NCI-H2171 treated with DMSO at 0.1 percent for 48 hours (cell line): ENCODE measurements around the gene PLCB3.

ENCODE experiments used
- DNase-seq: peaks from one replicate; lab custom pipeline; 2025; lab: John Stamatoyannopoulos, UW

PLCB3 gene

DNA sequence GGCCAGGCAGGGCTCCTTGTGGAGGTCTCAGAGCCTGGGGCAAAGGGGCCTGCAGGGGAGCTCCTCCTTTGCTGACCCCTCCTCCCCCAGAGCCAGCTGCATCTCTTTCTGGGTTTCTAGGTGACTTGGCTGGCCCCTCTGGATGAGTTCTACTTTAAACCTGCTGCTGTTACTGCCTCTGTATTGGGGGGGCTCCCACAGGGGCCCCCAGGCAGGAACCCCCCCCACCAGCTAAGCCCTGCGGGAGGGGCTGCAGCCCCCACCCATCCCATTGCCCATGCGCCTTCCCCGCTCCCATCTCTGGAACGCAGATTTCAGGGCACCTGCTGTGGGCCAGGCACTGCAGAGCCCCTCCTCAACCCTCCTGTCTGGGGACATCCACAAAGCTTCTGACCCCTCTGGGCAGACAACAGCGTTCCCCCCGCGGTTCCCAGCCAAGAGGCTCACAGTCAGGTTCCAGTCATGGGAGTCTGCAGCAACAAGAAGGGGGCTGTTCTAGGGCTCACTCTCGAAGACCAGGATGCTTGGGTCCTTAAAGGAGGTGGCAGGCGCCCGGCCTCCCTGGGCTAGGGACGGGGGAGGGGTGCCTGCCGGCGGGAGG lies 815 bp upstream of the PLCB3 start:
- no peak for DNase-seq

DNA sequence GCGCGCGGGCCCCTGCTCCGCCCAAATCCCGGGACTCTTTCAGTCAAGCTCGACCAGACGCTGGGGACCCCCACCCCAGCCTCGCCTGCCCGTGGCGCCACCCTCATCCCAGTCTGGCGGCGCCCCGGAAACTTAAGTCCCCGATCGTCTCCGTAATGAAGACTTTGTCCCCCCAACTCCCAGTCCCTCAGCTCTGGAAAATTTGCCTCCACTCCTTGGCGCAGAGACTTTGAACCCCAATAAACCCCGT lies 348 bp downstream of the PLCB3 start:
- DNase-seq: no peak

DNA sequence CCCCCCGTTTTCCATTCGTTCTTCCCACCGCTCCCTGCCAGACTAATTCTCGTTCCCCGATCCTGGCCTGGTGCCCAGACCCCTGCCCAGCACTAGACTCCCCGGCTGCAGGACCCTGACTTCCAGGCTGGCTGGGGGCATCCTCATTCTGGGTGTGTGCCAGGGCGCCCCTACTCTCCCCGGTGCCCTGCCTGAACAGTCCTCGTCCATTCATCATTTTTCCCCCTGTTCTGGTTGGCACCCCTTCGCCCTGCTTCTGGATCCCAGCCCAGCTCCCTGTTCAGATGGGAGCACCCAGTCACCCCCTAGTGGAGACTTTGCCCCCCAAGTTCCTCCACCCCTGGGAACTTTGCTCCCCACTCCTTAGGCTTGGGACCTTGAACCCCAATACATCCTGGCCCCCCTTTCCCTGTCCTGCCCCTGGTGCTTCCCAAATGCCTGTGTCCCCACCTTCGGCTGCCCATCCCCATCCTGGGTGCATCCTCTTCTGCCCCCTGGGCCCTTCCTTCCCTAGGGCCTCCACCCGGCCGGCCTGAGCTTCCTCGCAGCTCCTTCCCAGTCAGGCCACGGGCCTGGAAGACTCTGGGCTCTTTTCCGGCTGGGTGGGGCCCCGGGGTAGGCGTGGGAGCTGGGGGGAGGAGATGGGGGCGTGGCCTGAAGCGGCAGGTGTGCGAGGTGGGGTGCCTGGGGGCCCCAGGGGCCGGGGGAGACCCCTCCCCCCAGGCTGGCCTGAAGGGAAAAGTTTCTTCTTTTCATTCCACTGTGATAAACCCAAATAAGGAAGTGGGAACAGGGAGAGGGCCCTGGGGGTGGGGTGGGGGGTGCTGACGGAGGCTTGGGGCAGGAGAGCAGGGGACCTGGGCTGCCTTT lies 908 bp downstream of the PLCB3 start:
- DNase-seq: no peak

DNA sequence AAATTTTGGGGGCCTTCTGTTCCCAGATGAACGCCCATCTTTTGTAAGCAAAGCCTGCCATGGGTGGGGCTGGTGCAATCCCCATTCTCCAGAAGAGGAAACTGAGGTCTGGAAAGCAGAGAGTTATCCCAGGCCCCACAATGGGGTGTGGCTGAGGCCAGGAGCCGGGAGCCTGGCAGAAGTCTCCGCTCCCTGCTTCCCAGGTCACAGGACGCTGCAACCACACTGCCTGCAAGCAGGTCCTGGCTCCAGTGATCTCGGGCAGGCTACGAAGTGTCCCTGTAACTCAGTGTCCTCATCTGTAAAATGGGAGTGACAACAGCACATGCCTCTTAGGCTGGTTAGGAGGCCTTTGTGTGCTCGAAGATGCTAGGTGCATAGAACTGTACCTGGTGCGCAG lies 1.7 kb downstream of the PLCB3 start:
- DNase-seq: no peak

DNA sequence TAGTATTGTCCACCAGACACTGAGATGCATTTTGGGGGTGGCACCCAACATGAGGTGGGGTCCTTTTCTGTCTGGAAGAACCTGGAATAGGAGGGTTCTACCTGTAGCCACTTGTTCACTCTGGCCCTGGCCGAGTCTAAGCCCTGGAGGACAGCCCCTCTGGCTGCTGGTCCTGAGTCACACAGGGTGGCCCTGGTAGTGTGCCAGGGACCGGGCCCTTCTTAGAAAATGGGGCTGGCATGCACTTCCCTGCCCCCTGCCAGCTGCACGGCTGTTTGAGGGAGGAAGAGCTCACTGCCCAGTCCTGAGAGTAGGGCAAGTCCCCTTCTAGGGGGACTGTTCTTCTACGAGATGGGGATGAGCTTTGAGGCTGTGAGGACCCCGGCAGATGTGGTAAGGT lies 2.2 kb downstream of the PLCB3 start:
- DNase-seq: no peak

DNA sequence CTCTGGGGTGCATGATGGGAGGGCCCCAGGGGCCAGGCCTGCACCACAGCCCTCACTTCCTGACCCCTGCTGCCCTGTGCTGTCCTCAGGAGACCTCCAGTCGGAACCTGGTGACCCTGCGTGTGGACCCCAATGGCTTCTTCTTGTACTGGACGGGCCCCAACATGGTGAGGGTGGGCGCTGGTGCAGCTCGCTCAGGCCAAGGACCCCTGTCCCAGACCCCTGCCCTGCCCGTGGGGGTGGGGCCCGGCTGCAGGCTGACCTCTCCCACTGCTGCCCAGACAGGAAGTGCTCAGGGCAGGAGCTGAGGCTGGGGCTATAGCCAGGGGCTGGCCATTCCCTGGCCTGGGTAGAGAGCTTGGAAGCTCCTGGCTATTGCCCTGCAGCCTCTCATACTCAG lies 3.0 kb downstream of the PLCB3 start:
- no peak for DNase-seq

DNA sequence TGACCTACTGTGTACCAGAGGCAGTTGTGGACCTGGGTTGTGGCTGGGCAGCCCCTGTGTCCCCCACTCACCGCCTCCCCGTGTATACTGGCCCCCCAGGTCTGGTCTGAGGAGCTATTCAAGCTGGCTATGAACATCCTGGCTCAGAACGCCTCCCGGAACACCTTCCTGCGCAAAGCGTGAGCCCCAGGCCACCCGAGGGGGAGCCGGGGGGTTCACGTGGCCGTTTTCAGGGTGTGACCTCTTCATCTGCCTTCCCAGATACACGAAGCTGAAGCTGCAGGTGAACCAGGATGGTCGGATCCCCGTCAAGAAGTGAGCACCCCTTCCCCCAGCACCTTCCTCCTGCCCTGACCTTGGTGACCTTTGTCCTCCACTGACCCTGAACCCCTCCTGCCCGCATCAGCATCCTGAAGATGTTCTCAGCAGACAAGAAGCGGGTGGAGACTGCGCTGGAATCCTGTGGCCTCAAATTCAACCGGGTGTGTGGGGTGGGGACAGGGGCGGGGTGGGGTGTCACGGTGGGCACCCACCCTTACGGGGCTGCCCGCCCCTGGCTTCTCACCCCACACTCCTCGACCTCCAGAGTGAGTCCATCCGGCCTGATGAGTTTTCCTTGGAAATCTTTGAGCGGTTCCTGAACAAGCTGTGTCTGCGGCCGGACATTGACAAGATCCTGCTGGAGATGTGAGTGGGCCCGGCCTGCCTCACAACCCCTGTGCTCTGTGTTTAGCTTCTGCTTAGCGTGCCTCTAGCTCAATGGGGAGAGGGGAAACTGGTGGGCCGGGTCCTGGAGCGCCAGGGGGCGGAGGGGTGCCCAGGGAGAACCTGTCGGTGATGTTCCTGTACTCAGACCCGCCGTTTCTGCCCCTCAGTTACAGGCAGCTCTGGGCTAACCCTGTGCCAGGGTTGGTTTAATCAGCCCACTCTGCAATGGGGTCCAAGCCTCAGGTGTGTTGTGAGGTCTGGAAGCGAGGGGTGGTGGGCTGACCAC lies 4.1 kb downstream of the PLCB3 start:
- no peak for DNase-seq

DNA sequence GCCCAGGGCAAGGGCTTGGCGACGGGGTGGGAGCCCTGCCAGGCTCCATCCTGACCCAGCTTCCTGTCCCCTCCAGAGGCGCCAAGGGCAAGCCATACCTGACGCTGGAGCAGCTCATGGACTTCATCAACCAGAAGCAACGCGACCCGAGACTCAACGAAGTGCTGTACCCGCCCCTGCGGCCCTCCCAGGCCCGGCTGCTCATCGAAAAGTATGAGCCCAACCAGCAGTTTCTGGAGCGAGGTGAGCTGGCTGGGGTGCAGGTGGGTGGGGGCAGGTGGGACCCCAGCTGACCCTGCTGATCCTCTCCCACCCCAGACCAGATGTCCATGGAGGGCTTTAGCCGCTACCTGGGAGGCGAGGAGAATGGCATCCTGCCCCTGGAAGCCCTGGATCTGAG lies 5.0 kb downstream of the PLCB3 start:
- DNase-seq: no peak

DNA sequence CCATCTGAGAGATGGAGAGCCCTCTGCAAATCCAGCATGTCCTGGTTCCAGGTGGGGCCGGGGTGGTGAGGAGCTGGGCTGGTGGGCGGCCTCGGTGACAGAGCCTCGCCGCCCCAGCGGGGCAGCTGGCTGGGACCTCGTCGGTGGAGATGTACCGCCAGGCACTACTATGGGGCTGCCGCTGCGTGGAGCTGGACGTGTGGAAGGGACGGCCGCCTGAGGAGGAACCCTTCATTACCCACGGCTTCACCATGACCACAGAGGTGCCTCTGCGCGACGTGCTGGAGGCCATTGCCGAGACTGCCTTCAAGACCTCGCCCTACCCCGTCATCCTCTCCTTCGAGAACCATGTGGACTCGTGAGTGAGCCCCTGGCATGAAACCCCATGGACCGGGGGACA lies 7.0 kb downstream of the PLCB3 start:
- no peak for DNase-seq

DNA sequence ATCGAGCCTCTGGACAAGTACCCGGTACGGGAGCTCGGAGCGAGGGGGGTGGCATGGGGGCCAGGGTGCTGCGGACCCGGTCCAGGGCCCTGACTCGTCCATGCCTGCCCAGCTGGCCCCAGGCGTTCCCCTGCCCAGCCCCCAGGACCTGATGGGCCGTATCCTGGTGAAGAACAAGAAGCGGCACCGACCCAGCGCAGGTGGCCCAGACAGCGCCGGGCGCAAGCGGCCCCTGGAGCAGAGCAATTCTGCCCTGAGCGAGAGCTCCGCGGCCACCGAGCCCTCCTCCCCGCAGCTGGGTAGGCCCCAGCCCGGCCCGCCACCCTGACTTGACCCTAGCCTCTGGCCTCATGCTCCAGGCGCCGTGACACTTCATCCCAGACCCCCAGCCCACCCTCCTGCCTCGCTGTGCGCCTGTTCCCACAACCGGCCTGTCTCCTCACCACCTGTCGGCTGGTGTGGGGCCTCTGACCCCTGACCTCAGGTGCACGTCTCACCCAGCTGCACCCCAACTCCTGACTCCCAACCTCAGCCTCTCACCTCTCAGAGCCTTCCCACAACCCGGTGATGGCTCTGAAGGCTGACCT lies 7.7 kb downstream of the PLCB3 start:
- no peak for DNase-seq

DNA sequence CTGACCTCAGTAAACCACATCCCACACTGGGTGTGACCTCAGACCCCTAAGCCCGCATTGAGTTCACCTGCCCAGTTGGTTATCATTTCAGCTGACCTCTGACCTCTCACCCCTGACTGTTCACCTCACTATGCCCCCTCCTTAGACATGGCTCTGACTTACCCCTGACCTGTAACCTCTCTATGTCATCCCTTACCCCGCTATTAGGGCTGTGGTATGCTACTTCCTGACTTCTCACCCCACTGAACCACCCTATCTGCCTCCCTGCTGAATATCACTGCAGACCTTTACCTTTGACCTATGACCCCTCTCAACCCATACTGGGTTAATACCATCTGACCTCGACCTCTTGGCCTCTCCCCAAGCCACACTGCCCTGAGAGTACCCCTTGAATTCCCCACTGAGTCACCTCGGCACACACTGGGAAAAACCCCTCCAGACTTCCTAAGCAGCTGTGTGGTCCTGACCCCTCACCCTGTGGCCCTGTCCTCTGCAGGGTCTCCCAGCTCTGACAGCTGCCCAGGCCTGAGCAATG lies 8.3 kb downstream of the PLCB3 start:
- no peak for DNase-seq

DNA sequence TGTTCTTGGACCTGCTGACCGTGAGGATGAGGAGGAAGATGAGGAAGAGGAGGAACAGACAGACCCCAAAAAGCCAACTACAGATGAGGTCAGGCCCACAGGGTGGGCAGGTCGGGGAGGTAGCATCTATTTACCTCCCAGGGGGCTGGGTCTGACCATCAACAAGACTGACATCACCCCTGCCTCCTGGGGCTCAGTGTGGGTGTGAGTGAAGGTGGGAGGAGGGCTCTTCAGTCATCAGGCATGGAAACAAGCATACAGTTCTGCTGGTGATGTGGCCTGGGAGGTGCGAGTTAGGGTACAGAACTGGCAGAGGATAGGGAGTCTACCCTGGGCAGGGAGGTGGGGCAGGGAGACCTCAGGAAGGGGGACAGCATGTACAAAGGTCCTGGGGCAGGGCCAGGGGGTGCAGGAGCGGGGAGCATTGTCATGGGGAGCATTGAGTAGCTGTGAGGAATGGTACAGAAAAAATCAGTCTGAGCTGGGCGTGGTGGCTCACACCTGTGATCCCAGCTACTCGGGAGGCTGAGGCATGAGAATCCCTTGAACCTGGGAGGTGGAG lies 8.9 kb downstream of the PLCB3 start:
- DNase-seq: no peak

DNA sequence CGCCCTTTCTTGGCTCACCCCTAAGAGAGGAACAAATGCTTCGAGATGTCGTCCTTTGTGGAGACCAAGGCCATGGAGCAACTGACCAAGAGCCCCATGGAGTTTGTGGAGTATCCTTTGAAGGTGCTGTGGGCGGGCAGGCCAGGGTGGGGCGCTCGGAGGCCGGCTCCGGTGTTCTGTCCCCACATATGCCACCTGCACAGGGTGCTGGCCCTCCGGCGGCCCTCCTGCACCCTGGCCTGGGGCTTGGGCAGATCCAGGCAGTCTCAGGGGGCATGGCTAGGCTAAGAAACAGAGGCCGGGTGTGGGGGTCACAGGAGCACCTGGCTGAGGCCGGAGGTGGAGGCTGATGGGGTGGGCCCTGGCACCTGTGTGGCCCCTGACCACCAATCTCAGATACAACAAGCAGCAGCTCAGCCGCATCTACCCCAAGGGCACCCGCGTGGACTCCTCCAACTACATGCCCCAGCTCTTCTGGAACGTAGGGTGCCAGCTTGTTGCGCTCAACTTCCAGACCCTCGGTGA lies 10.3 kb downstream of the PLCB3 start:
- DNase-seq: no peak

DNA sequence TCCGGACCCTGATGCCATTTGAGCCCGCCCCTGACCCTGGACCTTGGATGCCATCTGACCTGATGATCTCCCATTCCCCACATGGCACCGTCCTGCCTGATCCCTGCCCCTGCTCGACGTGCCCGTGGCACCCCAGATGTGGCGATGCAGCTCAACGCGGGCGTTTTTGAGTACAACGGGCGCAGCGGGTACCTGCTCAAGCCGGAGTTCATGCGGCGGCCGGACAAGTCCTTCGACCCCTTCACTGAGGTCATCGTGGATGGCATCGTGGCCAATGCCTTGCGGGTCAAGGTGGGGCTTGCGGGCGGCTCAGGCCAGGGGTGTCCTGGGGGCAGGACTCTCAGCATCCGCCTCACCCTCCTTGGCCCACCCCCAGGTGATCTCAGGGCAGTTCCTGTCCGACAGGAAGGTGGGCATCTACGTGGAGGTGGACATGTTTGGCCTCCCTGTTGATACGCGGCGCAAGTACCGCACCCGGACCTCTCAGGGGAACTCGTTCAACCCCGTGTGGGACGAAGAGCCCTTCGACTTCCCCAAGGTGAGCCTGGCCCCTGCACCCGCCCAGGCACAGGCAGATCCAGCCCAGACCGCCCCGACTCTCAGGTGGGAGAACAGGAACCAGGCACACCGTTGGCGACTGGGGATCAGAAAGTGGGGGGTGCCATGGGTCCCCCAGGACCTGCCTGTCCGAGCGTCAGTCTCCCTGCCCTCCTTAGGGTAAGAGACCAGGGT lies 11.1 kb downstream of the PLCB3 start:
- no peak for DNase-seq

DNA sequence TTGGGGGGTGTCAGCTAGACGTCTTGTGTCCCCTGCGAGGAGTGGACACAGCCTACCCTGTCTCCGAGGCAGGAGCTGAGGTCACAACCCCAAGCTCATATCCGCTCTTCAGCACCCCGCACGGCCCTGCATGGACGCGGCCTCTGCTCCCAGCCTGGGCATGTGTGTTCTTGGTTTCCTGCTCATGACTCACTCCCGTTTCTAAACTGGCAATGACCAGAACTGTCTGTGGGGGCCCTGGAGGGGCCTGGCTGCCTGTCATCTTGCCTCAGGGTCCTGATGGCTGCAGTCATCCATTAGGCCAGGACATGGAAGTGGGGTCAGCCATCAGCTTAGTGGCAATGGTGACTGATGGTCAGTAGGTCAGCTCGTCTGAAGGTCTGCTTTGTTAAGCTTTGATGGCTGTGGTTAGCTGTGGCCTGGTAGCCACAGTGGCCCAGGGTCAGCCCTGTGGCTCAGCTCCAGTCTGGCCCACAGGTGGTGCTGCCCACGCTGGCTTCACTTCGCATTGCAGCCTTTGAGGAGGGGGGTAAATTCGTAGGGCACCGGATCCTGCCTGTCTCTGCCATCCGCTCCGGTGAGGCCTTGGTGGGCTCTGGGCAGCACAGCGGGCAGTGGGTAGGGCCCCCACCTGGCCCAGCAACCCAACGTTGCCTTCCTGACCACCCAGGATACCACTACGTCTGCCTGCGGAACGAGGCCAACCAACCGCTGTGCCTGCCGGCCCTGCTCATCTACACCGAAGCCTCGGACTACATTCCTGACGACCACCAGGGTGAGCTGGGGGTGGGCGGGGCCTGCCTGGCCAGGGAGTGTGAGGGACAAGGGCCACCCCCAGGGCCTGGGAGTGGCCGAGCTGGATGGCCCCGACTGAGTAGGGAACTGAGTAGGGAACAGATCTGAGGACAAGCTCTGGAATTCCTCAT lies 12.0 kb downstream of the PLCB3 start:
- DNase-seq: no peak

DNA sequence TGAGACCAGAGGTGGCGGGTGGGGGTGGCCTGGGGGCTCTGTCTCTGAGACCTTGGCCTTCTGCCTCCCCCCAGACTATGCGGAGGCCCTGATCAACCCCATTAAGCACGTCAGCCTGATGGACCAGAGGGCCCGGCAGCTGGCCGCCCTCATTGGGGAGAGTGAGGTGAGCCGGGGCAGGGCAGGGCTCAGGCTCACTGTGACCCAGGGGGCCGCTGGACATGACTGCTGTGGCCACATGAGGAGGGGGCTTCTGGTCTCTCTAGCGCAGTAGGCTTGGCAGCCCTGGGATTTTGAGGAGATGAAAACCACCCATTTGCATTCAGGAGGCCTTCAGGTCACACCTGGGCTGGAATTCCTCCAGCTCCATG lies 12.6 kb downstream of the PLCB3 start:
- no peak for DNase-seq

DNA sequence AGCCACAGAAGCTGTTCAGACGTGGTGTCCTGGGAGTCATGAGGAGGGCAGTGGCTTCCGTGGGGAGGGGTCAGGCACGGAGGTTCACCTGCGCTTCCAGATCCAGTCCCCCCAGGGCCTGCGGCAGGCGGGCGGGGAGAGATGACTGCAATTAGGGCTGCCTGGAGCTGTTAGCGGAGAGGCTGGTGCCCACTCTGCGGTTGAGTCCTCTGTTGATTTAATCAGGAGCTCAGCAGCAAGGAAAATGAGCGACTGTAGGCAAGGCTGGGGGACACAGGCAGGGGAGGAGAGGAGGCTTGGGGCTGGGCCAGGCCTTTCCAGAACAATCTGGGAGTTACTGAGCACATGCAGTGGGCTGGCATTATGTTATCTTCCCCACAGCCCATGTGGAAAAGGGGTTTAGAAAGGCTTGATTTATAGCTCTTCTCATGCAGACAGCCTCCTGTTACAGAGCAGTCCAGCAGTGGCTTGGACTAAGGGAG lies 13.1 kb downstream of the PLCB3 start:
- DNase-seq: no peak

DNA sequence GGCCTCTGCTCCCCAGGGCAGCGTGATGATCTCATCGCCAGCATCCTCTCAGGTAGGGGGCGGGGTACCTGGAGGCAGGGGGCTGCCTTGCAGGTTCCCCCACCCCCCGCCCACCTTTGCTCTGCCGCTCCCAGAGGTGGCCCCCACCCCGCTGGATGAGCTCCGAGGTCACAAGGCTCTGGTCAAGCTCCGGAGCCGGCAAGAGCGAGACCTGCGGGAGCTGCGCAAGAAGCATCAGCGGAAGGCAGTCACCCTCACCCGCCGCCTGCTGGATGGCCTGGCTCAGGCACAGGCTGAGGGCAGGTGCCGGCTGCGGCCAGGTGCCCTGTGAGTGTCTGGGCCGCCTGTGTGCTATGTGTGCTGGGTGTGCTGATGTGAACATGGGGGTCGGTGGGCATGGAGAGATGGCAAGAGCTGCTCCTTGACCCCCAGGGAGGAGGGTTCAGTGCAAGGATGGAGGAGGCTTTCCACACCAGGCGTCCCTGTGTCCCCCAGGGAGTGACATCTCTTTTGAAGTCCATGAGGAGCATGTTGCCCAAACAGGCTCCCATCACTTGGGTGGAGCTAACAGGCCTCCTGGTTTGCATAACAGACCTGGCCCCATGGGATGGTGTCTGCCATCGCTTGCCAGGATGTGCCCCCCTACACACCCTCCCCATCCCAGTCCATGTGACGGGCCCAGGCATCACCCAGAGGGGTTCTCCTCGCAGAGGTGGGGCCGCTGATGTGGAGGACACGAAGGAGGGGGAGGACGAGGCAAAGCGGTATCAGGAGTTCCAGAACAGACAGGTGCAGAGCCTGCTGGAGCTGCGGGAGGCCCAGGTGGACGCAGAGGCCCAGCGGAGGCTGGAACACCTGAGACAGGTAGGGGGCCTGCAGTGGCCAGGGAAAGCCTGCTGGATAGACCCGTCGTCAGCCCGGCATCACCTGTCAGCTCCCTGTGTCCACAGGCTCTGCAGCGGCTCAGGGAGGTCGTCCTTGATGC lies 14.1 kb downstream of the PLCB3 start:
- DNase-seq: no peak

DNA sequence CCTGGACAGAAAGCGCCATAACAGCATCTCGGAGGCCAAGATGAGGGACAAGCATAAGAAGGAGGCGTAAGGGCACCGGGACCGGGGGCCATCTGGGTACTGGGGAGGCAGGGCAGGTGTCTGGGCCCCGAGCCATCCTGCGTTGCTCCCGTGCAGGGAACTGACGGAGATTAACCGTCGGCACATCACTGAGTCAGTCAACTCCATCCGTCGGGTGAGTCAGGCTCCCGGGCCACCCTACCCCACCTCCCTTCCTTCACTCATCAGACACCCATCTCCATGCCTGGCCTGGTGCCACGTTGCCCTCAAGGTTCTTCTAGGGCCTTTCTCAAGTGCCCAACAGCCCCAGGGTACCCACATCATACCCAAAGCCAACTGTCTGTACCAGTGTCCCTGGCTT lies 15.0 kb downstream of the PLCB3 start:
- no peak for DNase-seq
